ENCODE measurements around the gene ABLIM2. TPM values are rescaled to one million over a fixed set of nuclear protein-coding genes. Genes with fewer than 3 reads are reported as not detected.

The ABLIM2 gene
- total RNA-seq, 2 donors from 2014 or later = 5.7 to 11.2 TPM

- no peak for DNase-seq (ENCODE audit: low spot score)
- Histone ChIP-seq H3K27ac (no peak overlapping the region), H3K9me3 (no peaks in the 10 kb centered on the region), H3K36me3 (no peaks in the 10 kb centered on the region), H3K4me1 (peaks cover 0 to 9% of the 10 kb centered on the region in 2 donors), H3K4me3 (no peak overlapping the region), H3K27me3 (no peaks in the 10 kb centered on the region)
- TF ChIP-seq CTCF (IDR thresholded peaks at IDR 0.05) = no peak
Observed at GRCh38 chr4:8071766-8072165, 86.8 kb downstream of the ABLIM2 start.

- H3K9me3 ChIP-seq = no peaks in the 10 kb centered on the region
- no peaks in the 10 kb centered on the region for H3K36me3 ChIP-seq
- no peak overlapping the region for H3K27ac ChIP-seq
- no peak for TF ChIP-seq CTCF (IDR thresholded peaks at IDR 0.05)
- H3K4me3 ChIP-seq = no peak overlapping the region
- H3K27me3 ChIP-seq = no peaks in the 10 kb centered on the region
- no peak for DNase-seq (ENCODE audit: low spot score)
- peaks cover 0 to 9% of the 10 kb centered on the region in 2 donors for H3K4me1 ChIP-seq
Observed at GRCh38 chr4:8070736-8071718, 87.6 kb downstream of the ABLIM2 start.

GRCh38 chr4:8069102-8069752 is 89.4 kb downstream of the ABLIM2 start:
- Histone ChIP-seq H3K27ac (peak overlapping the region in 1 of 2 donors; percentile 49), H3K4me3 (no peak overlapping the region), H3K4me1 (peaks cover 0 to 9% of the 10 kb centered on the region in 2 donors), H3K36me3 (no peaks in the 10 kb centered on the region), H3K9me3 (peaks cover 0 to 7% of the 10 kb centered on the region in 2 donors), H3K27me3 (no peaks in the 10 kb centered on the region)
- no peak for DNase-seq (ENCODE audit: low spot score)
- no peak for TF ChIP-seq CTCF (IDR thresholded peaks at IDR 0.05)

- Histone ChIP-seq H3K4me3 (no peak overlapping the region), H3K27ac (peak overlapping the region; percentile 49 to 70), H3K9me3 (peaks cover 0 to 16% of the 10 kb centered on the region in 2 donors), H3K27me3 (no peaks in the 10 kb centered on the region), H3K4me1 (peaks cover 0 to 9% of the 10 kb centered on the region in 2 donors), H3K36me3 (no peaks in the 10 kb centered on the region)
- no peak for DNase-seq (ENCODE audit: low spot score)
- no peak for TF ChIP-seq CTCF (IDR thresholded peaks at IDR 0.05)
Observed at GRCh38 chr4:8067945-8068896, 90.4 kb downstream of the ABLIM2 start.

GRCh38 chr4:8067274-8067936 is 91.2 kb downstream of the ABLIM2 start:
- peaks cover 0 to 9% of the 10 kb centered on the region in 2 donors for H3K4me1 ChIP-seq
- H3K27ac ChIP-seq = peak overlapping the region; percentile 66 to 70
- DNase-seq (ENCODE audit: low spot score) = peak; percentile 63
- no peaks in the 10 kb centered on the region for H3K36me3 ChIP-seq
- no peak for TF ChIP-seq CTCF (IDR thresholded peaks at IDR 0.05)
- no peak overlapping the region for H3K4me3 ChIP-seq
- peaks cover 0 to 16% of the 10 kb centered on the region in 2 donors for H3K9me3 ChIP-seq
- no peaks in the 10 kb centered on the region for H3K27me3 ChIP-seq
